ENCODE measurements around the gene C16orf78. TPM values are rescaled to one million over a fixed set of nuclear protein-coding genes. Genes with fewer than 3 reads are reported as not detected.

C16orf78 gene
- polyA plus RNA-seq, 3 donors, result not detected

DNA sequence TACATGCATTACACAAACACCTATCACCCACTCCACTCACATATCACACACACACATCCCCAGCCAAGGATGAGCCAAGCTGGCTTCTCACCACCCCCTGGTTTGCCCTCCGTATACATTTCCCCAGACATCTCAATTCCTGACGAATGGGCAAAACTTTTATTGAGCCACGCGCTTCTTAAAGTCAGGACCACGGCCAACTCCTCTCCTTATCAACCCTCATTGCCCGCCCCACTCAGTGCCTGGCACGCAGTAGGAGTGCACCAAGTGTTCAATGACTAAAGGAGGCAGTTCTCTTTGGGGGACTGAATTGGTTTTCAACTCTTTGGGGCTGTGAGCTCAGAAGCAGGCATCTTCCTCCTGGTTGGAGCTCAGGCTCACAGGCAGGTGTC is 22.5 kb upstream of the C16orf78 start:
- Mint-ChIP-seq H3K27ac (no peak overlapping the region), H3K9me3 (no peaks in the 10 kb centered on the region), H3K4me1 (no peaks in the 10 kb centered on the region), H3K4me3 (no peak overlapping the region), H3K27me3 (ENCODE audit: low read depth in 3 of 3) (peaks cover 9 to 13% (median 11%) of the 10 kb centered on the region in 3 donors), H3K36me3 (no peaks in the 10 kb centered on the region)
- Histone ChIP-seq H3K27ac (ENCODE audit: low read depth in 1 of 2, low read length in 2 of 2) (no peak overlapping the region), H2AFZ (ENCODE audit: insufficient read depth, low read depth, low read length, poor library complexity, severe bottlenecking) (no peak overlapping the region), H3K4me1 (ENCODE audit: control insufficient read depth in 1 of 2, insufficient read depth in 2 of 2, low read length in 2 of 2) (no peaks in the 10 kb centered on the region), H3K27me3 (ENCODE audit: control insufficient read depth in 2 of 2, insufficient read depth in 2 of 2, low read length in 2 of 2) (no peaks in the 10 kb centered on the region), H3K9ac (ENCODE audit: insufficient read depth, low read length, poor library complexity, severe bottlenecking) (no peak overlapping the region), H3K79me2 (ENCODE audit: insufficient read depth, low read length) (no peaks in the 10 kb centered on the region), H3K36me3 (replicated peaks in 1 of 2; ENCODE audit: control insufficient read depth in 1 of 2, insufficient read depth in 2 of 2, low read length in 2 of 2) (no peaks in the 10 kb centered on the region), H4K20me1 (ENCODE audit: insufficient read depth, low read length) (no peaks in the 10 kb centered on the region), H3K4me2 (replicated peaks; ENCODE audit: extremely low read depth, low read length, poor library complexity, severe bottlenecking) (no peak overlapping the region), H3K4me3 (replicated peaks in 1 of 3; ENCODE audit: low read depth in 2 of 3, low read length in 3 of 3) (no peak overlapping the region), H3K9me3 (replicated peaks in 1 of 2; ENCODE audit: control insufficient read depth in 1 of 2, insufficient read depth in 1 of 2, low read length in 2 of 2) (no peaks in the 10 kb centered on the region)
- DNase-seq, result no peak
- TF ChIP-seq, protein P1, sequence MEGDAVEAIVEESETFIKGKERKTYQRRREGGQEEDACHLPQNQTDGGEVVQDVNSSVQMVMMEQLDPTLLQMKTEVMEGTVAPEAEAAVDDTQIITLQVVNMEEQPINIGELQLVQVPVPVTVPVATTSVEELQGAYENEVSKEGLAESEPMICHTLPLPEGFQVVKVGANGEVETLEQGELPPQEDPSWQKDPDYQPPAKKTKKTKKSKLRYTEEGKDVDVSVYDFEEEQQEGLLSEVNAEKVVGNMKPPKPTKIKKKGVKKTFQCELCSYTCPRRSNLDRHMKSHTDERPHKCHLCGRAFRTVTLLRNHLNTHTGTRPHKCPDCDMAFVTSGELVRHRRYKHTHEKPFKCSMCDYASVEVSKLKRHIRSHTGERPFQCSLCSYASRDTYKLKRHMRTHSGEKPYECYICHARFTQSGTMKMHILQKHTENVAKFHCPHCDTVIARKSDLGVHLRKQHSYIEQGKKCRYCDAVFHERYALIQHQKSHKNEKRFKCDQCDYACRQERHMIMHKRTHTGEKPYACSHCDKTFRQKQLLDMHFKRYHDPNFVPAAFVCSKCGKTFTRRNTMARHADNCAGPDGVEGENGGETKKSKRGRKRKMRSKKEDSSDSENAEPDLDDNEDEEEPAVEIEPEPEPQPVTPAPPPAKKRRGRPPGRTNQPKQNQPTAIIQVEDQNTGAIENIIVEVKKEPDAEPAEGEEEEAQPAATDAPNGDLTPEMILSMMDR (IDR thresholded peaks at IDR 0.05), result no peak
- 63% methylated on average over 4 of the region's 7 CpGs for WGBS (ENCODE audit: insufficient coverage)
- intact Hi-C loops (cut with micrococcal nuclease), result loop anchor here (2.0 kb wide), 1 partner anchor 664 kb away; no protein-coding TSS in a partner anchor

DNA sequence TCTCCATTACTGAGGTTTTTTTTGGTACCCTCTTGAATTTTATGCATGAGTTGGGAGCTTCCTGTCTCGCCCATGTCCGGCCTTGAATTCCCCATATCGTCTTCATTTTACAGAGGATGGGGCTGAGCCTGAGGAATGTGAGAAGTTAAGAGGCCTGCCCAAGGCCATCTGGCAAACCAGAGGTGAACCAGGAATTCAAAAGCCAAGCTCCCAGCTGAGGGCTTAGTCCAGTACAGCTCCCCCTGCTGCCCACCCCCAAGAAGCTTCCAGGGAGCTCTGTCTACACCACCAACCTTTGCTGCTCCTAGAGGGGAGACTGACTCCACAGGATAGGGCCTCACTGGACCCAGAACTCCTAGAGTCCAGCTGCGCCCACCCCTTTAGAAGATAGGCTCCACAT is 20.7 kb upstream of the C16orf78 start:
- Mint-ChIP-seq H3K9me3 (no peaks in the 10 kb centered on the region), H3K27me3 (ENCODE audit: low read depth in 3 of 3) (peaks cover 11 to 12% (median 11%) of the 10 kb centered on the region in 3 donors), H3K4me1 (no peaks in the 10 kb centered on the region), H3K27ac (no peak overlapping the region), H3K4me3 (no peak overlapping the region), H3K36me3 (no peaks in the 10 kb centered on the region)
- Histone ChIP-seq H3K4me1 (ENCODE audit: control insufficient read depth in 1 of 2, insufficient read depth in 2 of 2, low read length in 2 of 2) (no peaks in the 10 kb centered on the region), H3K36me3 (replicated peaks in 1 of 2; ENCODE audit: control insufficient read depth in 1 of 2, insufficient read depth in 2 of 2, low read length in 2 of 2) (no peaks in the 10 kb centered on the region), H3K4me2 (replicated peaks; ENCODE audit: extremely low read depth, low read length, poor library complexity, severe bottlenecking) (no peak overlapping the region), H4K20me1 (ENCODE audit: insufficient read depth, low read length) (no peaks in the 10 kb centered on the region), H3K9ac (ENCODE audit: insufficient read depth, low read length, poor library complexity, severe bottlenecking) (no peak overlapping the region), H3K4me3 (replicated peaks in 1 of 3; ENCODE audit: low read depth in 2 of 3, low read length in 3 of 3) (no peak overlapping the region), H3K79me2 (ENCODE audit: insufficient read depth, low read length) (no peaks in the 10 kb centered on the region), H3K27me3 (ENCODE audit: control insufficient read depth in 2 of 2, insufficient read depth in 2 of 2, low read length in 2 of 2) (no peaks in the 10 kb centered on the region), H3K27ac (ENCODE audit: low read depth in 1 of 2, low read length in 2 of 2) (no peak overlapping the region), H2AFZ (ENCODE audit: insufficient read depth, low read depth, low read length, poor library complexity, severe bottlenecking) (no peak overlapping the region), H3K9me3 (replicated peaks in 1 of 2; ENCODE audit: control insufficient read depth in 1 of 2, insufficient read depth in 1 of 2, low read length in 2 of 2) (no peaks in the 10 kb centered on the region)
- intact Hi-C loops (cut with micrococcal nuclease), result no loop called here
- TF ChIP-seq, protein P1 (IDR thresholded peaks at IDR 0.05), result no peak
- 40% methylated on average over 1 of the region's 4 CpGs for WGBS (ENCODE audit: insufficient coverage)
- DNase-seq, result no peak
